GM18507 (cell line): ENCODE measurements around the gene ATP2B2.
"Not testable (repeated sequence)": the region's sequence is repeated elsewhere in the genome, so short reads cannot be mapped to it uniquely, and the experiment has no call there.

ENCODE experiments used
- DNase-seq: peaks from one replicate; pipeline ENCODE4 v3.0.0; 2011; ENCODE audit warnings: low read depth; ENCODE audit not compliant: insufficient read length; ENCODE audit errors: extremely low spot score
- FAIRE-seq: peaks from 2 replicates; lab custom pipeline; 2011; peaks lifted over from hg19 to GRCh38; lab: Jason Lieb, UNC

Gene ATP2B2

DNA sequence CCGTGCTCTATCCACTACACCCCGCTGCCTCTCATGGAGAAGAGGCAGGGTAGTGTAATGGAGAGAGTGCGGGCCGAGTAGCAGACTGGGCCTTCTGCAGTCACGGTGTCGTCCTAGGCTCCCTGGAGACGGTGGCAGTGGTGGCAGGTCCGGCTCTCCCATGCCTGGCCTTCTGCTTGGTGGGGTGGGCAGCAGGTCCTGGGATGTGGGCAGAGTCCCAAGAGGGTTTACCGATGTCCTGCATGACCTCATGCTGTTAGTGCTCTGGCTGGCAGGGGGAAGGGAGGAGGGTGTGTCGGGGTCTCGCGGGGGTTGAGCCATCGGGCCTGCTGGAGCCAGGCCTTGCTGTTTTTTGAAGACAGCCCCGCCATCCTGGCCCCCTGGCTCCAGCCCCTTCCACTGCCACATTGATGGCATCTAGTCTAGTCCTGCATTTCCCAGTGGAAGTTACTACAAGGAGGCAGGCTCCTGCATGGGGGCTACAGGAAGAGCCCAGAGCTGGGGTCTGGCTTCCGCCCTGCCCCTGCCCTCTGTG lies 110.8 kb downstream of the ATP2B2 start:
- FAIRE-seq, result no peak
- no peak for DNase-seq

GRCh38 chr3:10393514-10393913 lies 111.9 kb downstream of the ATP2B2 start:
- no peak for DNase-seq
- FAIRE-seq, result no peak

DNA sequence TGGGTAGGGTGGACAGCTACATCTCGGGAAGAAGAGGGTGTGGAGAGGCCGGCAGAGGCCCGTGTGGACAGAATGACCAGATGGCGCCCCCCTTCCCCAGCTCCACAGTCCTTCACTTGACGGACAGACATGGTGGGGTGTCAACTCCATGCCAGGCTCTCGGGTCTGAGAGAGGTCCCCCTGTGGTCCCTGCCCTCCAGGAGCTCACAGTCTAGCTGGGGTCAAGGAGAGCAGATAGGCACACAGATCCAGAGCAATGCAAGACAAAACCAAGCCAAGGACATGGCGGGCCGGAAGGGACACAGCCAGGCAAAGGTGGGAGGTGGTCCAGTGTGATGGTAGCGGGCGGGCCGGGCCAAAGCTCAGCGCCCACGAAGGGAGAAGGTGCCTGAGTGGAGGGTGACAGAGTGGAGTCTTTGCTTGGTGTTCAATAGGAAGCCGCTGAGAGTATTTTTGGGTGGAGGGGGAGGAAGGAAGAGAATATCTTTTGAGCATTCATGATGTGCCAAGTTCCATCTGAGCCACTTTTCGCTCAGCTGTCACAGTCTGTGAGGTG lies 112.4 kb downstream of the ATP2B2 start:
- no peak for FAIRE-seq
- DNase-seq, result no peak

DNA sequence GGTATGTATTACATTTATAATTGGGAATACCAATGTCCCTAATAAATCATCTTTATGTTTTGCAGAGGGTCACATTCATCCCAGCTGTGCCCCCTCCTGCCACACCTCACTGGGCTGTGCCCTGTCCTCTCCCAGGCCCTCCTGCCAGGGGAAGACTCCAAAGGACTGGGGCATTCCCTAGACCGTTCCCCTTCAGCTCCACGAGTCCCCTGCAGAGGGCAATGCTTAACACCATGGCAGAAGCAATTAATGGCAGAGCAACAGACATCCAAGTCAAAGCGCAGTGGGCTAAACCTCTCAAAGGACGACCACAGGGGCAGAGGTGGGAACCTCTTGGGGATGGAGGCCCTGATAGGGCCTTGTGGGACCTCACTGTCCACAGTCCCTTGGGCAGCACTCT lies 113.1 kb downstream of the ATP2B2 start:
- no peak for FAIRE-seq

DNA sequence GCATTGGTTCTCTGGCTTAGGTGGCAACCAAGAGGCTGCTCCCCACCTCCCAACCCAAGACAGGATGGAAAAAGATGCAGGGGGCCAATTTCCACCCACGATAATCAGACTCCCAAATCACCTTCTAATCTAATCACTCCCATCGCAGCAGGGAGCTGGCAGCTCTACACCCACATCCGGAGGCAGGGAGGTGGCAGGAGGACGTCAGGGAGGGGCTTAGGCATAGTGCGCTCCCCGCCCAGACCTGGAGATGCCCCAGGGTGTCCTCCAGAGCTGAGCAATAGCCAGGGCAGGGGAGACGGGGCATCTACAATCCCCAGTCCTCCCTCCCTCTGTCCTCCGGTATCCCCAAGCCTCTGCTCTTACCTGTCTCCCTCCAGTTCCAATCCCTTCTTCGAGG lies 114.0 kb downstream of the ATP2B2 start:
- DNase-seq (no peak), FAIRE-seq (no peak)

More for the DNA sequence above, 113.1 kb downstream of the ATP2B2 start:
- DNase-seq, result no peak

DNA sequence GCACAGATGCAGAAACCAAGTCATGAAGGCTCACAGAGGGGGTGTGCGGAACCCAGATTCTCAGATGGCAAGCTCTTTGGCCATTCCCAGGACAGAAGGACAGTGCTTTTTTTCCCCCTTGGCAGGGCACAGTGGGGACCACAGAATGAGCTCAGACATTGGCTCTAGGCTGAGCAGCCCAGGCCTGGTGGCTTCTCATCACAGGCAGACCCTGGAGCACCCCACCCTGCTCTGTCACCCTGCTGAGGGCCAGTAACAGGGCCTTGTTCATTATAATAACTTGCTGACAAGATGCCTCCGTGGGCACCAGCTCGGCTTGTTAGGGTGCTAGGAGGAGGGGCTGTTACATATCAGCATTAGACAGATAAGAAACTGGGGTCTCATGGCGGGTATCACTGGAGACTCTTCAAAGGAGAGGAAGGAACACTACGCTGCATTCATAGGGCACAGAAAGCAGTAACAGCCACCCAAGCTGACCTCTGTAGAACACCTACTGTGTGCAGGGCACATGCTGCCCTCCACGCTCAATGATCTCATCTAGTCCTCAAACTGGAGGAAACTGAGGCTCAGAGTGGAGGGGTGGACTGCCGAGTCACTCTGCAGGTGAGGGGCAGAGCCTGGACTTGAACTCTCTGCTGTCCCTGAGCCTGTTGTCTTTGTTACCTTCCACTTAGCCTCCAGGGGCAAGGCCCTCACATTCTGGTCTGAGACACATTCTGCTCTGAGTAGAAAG lies 114.6 kb downstream of the ATP2B2 start:
- no peak for DNase-seq
- FAIRE-seq, result no peak

GRCh38 chr3:10389995-10390394 lies 115.4 kb downstream of the ATP2B2 start:
- FAIRE-seq, result peak; percentile 86
- no peak for DNase-seq

- DNase-seq, result no peak
- peak; percentile 50 for FAIRE-seq
Observed at GRCh38 chr3:10389339-10389738, 116.0 kb downstream of the ATP2B2 start.

GRCh38 chr3:10387881-10388609 lies 117.3 kb downstream of the ATP2B2 start:
- no peak for FAIRE-seq
- DNase-seq, result no peak

DNA sequence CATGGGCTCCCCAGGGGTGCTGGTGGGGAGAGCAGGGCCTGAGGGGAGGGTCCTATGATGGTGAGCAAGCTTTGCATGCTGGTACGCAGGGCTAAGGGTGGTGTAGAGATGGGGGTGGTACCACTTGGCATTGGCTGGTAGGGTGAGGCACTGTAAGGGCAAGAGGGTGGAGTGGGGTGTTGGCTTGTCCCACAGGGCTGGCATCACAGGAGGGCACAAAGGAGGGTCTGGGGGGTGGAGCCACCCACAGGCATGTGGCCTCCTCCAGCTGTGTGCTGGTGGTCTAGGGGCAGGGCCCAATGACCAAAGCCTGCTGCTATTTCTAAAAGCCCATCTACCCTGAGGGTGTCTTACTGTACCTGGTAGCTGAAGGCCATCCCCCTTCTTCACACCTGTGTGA lies 119.3 kb downstream of the ATP2B2 start:
- FAIRE-seq (no peak), DNase-seq (no peak)

GRCh38 chr3:10384541-10385360 lies 120.6 kb downstream of the ATP2B2 start:
- DNase-seq, result no peak
- no peak for FAIRE-seq

DNA sequence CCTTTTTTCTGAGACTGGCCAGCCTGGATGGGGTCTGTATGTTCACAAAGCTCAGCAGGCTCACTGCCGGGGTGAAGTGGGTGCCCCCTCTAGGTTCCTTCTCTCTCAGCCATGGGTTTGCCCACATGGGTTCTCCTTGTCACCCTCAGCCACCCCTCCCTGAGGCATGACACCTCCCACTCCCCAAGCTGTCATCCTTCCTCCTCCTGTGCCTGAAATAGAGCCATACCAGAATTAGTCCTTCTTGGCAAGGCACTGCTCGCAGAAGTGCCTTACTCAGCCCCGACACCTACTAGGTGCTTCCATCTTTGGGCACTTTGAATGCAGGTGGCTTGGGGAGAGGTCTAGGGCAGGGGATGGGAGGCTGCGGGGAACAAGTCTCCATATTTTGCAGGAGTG lies 121.5 kb downstream of the ATP2B2 start:
- DNase-seq, result no peak

GRCh38 chr3:10382892-10383849 lies 122.2 kb downstream of the ATP2B2 start:
- DNase-seq (no peak), FAIRE-seq (no peak)

More for the DNA sequence above, 121.5 kb downstream of the ATP2B2 start:
- no peak for FAIRE-seq

DNA sequence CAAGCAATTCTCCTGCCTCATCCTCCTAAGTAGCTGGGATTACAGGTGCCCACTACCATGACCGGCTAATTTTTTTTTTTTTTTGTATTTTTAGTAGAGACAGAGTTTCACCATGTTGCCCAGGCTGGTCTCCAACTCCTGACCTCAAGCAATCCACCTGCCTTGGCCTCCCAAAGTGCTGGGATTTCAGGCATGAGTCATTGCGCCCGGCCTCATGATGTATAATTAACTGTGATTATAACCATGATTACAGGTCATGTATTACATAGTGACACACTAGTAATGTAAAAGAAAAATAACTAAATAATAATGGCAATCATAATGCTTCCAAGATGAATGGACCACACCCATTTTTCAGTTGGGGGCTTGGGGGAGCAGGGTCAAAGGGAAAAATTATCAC lies 122.9 kb downstream of the ATP2B2 start:
- not testable (repeated sequence) for DNase-seq, FAIRE-seq

- DNase-seq (no peak), FAIRE-seq (no peak)
Observed at GRCh38 chr3:10381336-10381735, 124.0 kb downstream of the ATP2B2 start.

DNA sequence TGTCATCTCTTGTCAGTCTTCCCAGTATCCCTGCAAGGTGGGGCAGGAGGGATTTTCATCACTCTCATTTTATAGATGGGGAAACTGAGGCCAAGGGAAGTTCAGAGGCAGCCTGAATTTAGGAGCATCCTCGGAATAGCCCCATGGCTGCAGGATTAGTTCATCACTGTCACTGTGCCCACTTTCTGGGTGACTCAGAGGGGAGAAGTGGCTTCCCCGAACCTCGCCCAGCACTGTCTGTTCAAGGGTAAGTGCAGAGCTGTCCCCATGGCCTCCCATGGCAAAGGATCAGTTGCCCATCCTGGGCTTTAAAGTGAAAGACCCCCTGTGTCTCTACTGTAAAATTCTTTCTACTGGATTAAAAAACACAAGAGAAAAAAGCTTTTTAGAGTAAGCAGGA lies 124.5 kb downstream of the ATP2B2 start:
- DNase-seq (no peak), FAIRE-seq (no peak)

- FAIRE-seq (no peak), DNase-seq (no peak)
Observed at GRCh38 chr3:10379961-10380360, 125.4 kb downstream of the ATP2B2 start.

GRCh38 chr3:10379161-10379560 lies 126.2 kb downstream of the ATP2B2 start:
- FAIRE-seq, result no peak
- no peak for DNase-seq

DNA sequence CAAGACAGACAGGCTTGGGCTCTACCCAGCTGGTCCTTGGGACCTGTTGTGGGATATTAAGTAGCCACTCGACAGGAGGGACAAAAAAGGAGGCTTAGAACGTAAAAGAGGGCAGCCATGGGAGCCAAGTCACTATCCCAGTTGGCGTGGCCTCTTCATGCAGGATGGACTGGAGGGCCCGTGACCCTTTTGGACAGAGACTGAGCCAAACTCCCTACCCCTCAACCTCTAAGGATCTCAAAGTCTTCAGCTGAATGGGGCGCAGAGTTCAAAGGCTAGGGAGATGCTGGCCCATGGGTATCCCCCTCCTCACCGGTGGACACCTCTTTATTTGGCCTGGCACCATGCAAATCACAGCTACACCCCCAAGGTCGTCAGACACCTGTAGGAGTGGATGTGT lies 126.6 kb downstream of the ATP2B2 start:
- FAIRE-seq, result no peak

More for the DNA sequence above, 126.6 kb downstream of the ATP2B2 start:
- no peak for DNase-seq
